RWPE1 (cell line): ENCODE data around the gene PKNOX2.

Experiments
- CTCF ChIA-PET: fragments of 350-600 bp; sonication (Branson Sonifier 250); formaldehyde crosslinking; extraction: SDS; loops from one replicate; lab custom pipeline; 2021; lab: Yijun Ruan, JAX
- POLR2A ChIA-PET: fragments of 400-600 bp; formaldehyde crosslinking; extraction: SDS; loops from one replicate; lab custom pipeline; 2020; ENCODE audit warnings: antibody characterized with exemption; ENCODE audit not compliant: low non-redundant PET; lab: Yijun Ruan, JAX
- DNase-seq: peaks from one replicate; pipeline ENCODE4 v3.0.0; 2012; ENCODE audit warnings: low spot score
- H3K27ac ChIP-seq: fragments of 450-650 bp; 2 replicates; pipeline ENCODE4 v1.5.1; 2017
- CTCF ChIP-seq: fragments of 450-650 bp; conservative IDR thresholded peaks from 2 replicates; pipeline ENCODE4 v1.5.1; 2017; ENCODE audit warnings: low read depth, mild to moderate bottlenecking

PKNOX2 gene

GRCh38 chr11:125375146-125375545, 210.6 kb downstream of the PKNOX2 start:
- CTCF ChIA-PET: interaction anchor here (1.2 kb wide), 1 partner anchor 14 kb away, joined by 3 read pairs; no protein-coding TSS in a partner anchor

GRCh38 chr11:125376117-125376516, 211.6 kb downstream of the PKNOX2 start:
- CTCF ChIA-PET: interaction anchor here (0.7 kb wide), 1 partner anchor 10 kb away, joined by 4 read pairs; no protein-coding TSS in a partner anchor
- no peak for TF ChIP-seq CTCF
- POLR2A ChIA-PET: no interaction called here
- DNase-seq: peak; percentile 32
- no peak overlapping the region for H3K27ac ChIP-seq

More at GRCh38 chr11:125375146-125375545, 210.6 kb downstream of the PKNOX2 start:
- POLR2A ChIA-PET: no interaction called here
- no peak for TF ChIP-seq CTCF
- DNase-seq: no peak
- no peak overlapping the region for H3K27ac ChIP-seq

GRCh38 chr11:125376856-125377255, 212.3 kb downstream of the PKNOX2 start:
- no peak overlapping the region for H3K27ac ChIP-seq
- CTCF ChIA-PET: interaction anchor here (0.6 kb wide), 1 partner anchor 510 kb away, joined by 4 read pairs; no protein-coding TSS in a partner anchor
- POLR2A ChIA-PET: no interaction called here
- no peak for TF ChIP-seq CTCF
- DNase-seq: no peak

- TF ChIP-seq CTCF: no peak
- no peak for DNase-seq
- ChIA-PET POLR2A (no interaction called here), CTCF (interaction anchor here (0.7 kb wide), 1 partner anchor 9 kb away, joined by 4 read pairs; no protein-coding TSS in a partner anchor)
- no peak overlapping the region for H3K27ac ChIP-seq
These were observed 213.5 kb downstream of the PKNOX2 start for GRCh38 chr11:125378083-125378482.

- no peak for TF ChIP-seq CTCF
- ChIA-PET CTCF (interaction anchor here (0.7 kb wide), 1 partner anchor 8 kb away, joined by 4 read pairs; no protein-coding TSS in a partner anchor), POLR2A (interaction anchor here (0.7 kb wide), 1 partner anchor 98 kb away, joined by 8 read pairs; no protein-coding TSS in a partner anchor)
- no peak overlapping the region for H3K27ac ChIP-seq
- DNase-seq: no peak
These were observed 214.0 kb downstream of the PKNOX2 start for GRCh38 chr11:125378571-125378970.

- DNase-seq: no peak
- POLR2A ChIA-PET: interaction anchor here (0.7 kb wide), 1 partner anchor 97 kb away, joined by 8 read pairs; no protein-coding TSS in a partner anchor
- CTCF ChIA-PET: no interaction called here
- TF ChIP-seq CTCF: no peak
- no peak overlapping the region for H3K27ac ChIP-seq
These were observed 215.0 kb downstream of the PKNOX2 start for GRCh38 chr11:125379565-125379964.
